Adrenal gland (tissue), 5 donors: Measurements from ENCODE around the gene KCNT1.

Experiments used
- CTCF ChIP-seq, 6 experiments: fragments of 450-650 bp in 4 of 6; fragments of 200-600 bp in 2 of 6; sonication (generic) in 1 of 6; IDR thresholded peaks; 1 replicate in 5 of 6; 2 replicates in 1 of 6; pipeline versions ENCODE4 v1.5.1 to v1.8.0; 2016 to 2021; ENCODE audit warnings: antibody characterized with exemption in 6 of 6, mild to moderate bottlenecking in 2 of 6, moderate library complexity in 1 of 6
- POLR2A ChIP-seq, 2 donors: fragments of 450-650 bp; IDR thresholded peaks; one replicate each; pipeline ENCODE4 v1.6.1; 2017; ENCODE audit warnings: antibody characterized with exemption in 2 of 2, mild to moderate bottlenecking in 2 of 2, moderate library complexity in 1 of 2
- donor health status: DM: no; HTN: no; CAD: no.

DNA sequence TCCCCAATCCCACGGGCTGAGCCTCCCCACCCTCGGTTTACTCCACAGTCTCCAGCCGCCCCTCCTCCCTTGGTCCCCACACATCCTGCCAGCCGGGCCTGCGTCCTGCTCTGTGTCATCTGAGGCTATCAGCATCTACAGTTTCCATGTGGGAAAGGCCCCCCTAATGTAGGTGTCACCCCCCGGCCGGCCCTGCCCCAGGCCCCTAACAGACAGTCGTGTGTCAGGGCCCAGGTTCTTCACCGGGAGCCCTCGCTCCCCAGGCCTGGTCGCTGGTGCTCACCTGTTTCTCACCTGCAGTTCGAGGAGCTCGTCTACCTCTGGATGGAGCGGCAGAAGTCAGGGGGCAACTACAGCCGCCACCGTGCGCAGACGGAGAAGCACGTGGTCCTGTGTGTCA lies 62.7 kb downstream of the KCNT1 start:
- no peak for TF ChIP-seq CTCF (IDR thresholded peaks at IDR 0.05)
- TF ChIP-seq POLR2A (IDR thresholded peaks at IDR 0.05), result no peak
